B cell (primary cell): Measurements from ENCODE around the gene FMNL2.

Experiments used
- CTCF ChIP-seq: fragments of 200-600 bp; IDR thresholded peaks from one replicate; pipeline ENCODE4 v1.8.0; 2022; ENCODE audit warnings: antibody characterized with exemption, mild to moderate bottlenecking
- EZH2 ChIP-seq: IDR thresholded peaks from 2 replicates; pipeline ENCODE4 v1.6.1; 2012; ENCODE audit warnings: borderline replicate concordance, low read depth, mild to moderate bottlenecking, moderate library complexity, low read length; ENCODE audit not compliant: insufficient read depth, poor library complexity, severe bottlenecking

- no peak for TF ChIP-seq CTCF
- no peak for TF ChIP-seq EZH2
Observed at GRCh38 chr2:152534460-152535135, 199.6 kb downstream of the FMNL2 start.
